IPS-18c (cell line): ENCODE results near the gene KCNH1.

ENCODE experiments used
- H3K4me3 ChIP-seq: 2 replicates; pipeline ENCODE4 v1.7.0; 2013; ENCODE audit warnings: low read depth, mild to moderate bottlenecking, low read length, moderate library complexity; ENCODE audit not compliant: insufficient read depth
- H3K9me3 ChIP-seq: one replicate; pipeline ENCODE4 v1.6.1; 2013; ENCODE audit warnings: mild to moderate bottlenecking, low read length, moderate library complexity; ENCODE audit not compliant: control insufficient read depth, insufficient read depth

KCNH1 gene

GRCh38 chr1:210706246-210706645 lies 427.7 kb downstream of the KCNH1 start:
- Histone ChIP-seq H3K9me3 (no peaks in the 10 kb centered on the region), H3K4me3 (no peak overlapping the region)

- Histone ChIP-seq H3K4me3 (no peak overlapping the region), H3K9me3 (no peaks in the 10 kb centered on the region)
These were observed 428.9 kb downstream of the KCNH1 start for GRCh38 chr1:210705086-210705485.

GRCh38 chr1:210703593-210703992 lies 430.4 kb downstream of the KCNH1 start:
- H3K9me3 ChIP-seq: no peaks in the 10 kb centered on the region

GRCh38 chr1:210702506-210702905 lies 431.4 kb downstream of the KCNH1 start:
- H3K9me3 ChIP-seq: no peaks in the 10 kb centered on the region

More at GRCh38 chr1:210703593-210703992, 430.4 kb downstream of the KCNH1 start:
- H3K4me3 ChIP-seq: no peak overlapping the region

GRCh38 chr1:210700511-210700910 lies 433.4 kb downstream of the KCNH1 start:
- H3K9me3 ChIP-seq: no peaks in the 10 kb centered on the region
- H3K4me3 ChIP-seq: no peak overlapping the region

More at GRCh38 chr1:210702506-210702905, 431.4 kb downstream of the KCNH1 start:
- H3K4me3 ChIP-seq: no peak overlapping the region

GRCh38 chr1:210700083-210700482 lies 433.9 kb downstream of the KCNH1 start:
- Histone ChIP-seq H3K4me3 (no peak overlapping the region), H3K9me3 (no peaks in the 10 kb centered on the region)

- H3K4me3 ChIP-seq: no peak overlapping the region
- H3K9me3 ChIP-seq: no peaks in the 10 kb centered on the region
These were observed 435.3 kb downstream of the KCNH1 start for GRCh38 chr1:210698661-210699060.

- no peaks in the 10 kb centered on the region for H3K9me3 ChIP-seq
- no peak overlapping the region for H3K4me3 ChIP-seq
These were observed 436.8 kb downstream of the KCNH1 start for GRCh38 chr1:210697185-210697584.

GRCh38 chr1:210696709-210697108 lies 437.2 kb downstream of the KCNH1 start:
- no peak overlapping the region for H3K4me3 ChIP-seq

GRCh38 chr1:210695026-210695425 lies 438.9 kb downstream of the KCNH1 start:
- H3K9me3 ChIP-seq: no peaks in the 10 kb centered on the region
- no peak overlapping the region for H3K4me3 ChIP-seq

More at GRCh38 chr1:210696709-210697108, 437.2 kb downstream of the KCNH1 start:
- no peaks in the 10 kb centered on the region for H3K9me3 ChIP-seq

GRCh38 chr1:210692796-210693195 lies 441.2 kb downstream of the KCNH1 start:
- Histone ChIP-seq H3K4me3 (no peak overlapping the region), H3K9me3 (no peaks in the 10 kb centered on the region)

GRCh38 chr1:210691039-210691610 lies 442.8 kb downstream of the KCNH1 start:
- no peak overlapping the region for H3K4me3 ChIP-seq
- H3K9me3 ChIP-seq: no peaks in the 10 kb centered on the region

- H3K4me3 ChIP-seq: no peak overlapping the region
- H3K9me3 ChIP-seq: no peaks in the 10 kb centered on the region
These were observed 443.7 kb downstream of the KCNH1 start for GRCh38 chr1:210690236-210690635.

GRCh38 chr1:210689826-210690225 lies 444.1 kb downstream of the KCNH1 start:
- Histone ChIP-seq H3K9me3 (no peaks in the 10 kb centered on the region), H3K4me3 (no peak overlapping the region)

- Histone ChIP-seq H3K4me3 (no peak overlapping the region), H3K9me3 (no peaks in the 10 kb centered on the region)
These were observed 445.3 kb downstream of the KCNH1 start for GRCh38 chr1:210688512-210689234.

- H3K4me3 ChIP-seq: no peak overlapping the region
These were observed 446.2 kb downstream of the KCNH1 start for GRCh38 chr1:210687582-210688279.

GRCh38 chr1:210686841-210687240 lies 447.1 kb downstream of the KCNH1 start:
- Histone ChIP-seq H3K9me3 (no peaks in the 10 kb centered on the region), H3K4me3 (no peak overlapping the region)

More at GRCh38 chr1:210687582-210688279, 446.2 kb downstream of the KCNH1 start:
- no peaks in the 10 kb centered on the region for H3K9me3 ChIP-seq

- no peaks in the 10 kb centered on the region for H3K9me3 ChIP-seq
- no peak overlapping the region for H3K4me3 ChIP-seq
These were observed 448.7 kb downstream of the KCNH1 start for GRCh38 chr1:210685295-210685650.
